ENCODE results near the gene NOS1AP.

GRCh38 chr1:162091681-162092524, 22.4 kb downstream of the NOS1AP start:
- TF ChIP-seq CTCF (conservative IDR thresholded peaks at IDR 0.05 in 1 of 2, IDR thresholded peaks at IDR 0.05 in 1 of 2; ENCODE audit: extremely low read depth in 1 of 2, insufficient read depth in 1 of 2, low read depth in 1 of 2, low read length in 2 of 2) (no peak), EZH2 (IDR thresholded peaks at IDR 0.05; ENCODE audit: borderline replicate concordance, low read length) (no peak)
